SK-N-SH (cell line): ENCODE measurements around the gene DUSP9. TPM values are rescaled to one million over a fixed set of nuclear protein-coding genes. Genes with fewer than 3 reads are reported as not detected.

Source experiments
- CTCF ChIA-PET: fragments of 300-600, 350-600 bp; formaldehyde crosslinking; extraction: SDS; loops from one replicate; lab custom pipeline; 2021; lab: Yijun Ruan, JAX
- POLR2A ChIA-PET: fragments of 350-600 bp; sonication (Branson Sonifier 250); formaldehyde crosslinking; extraction: SDS; loops from one replicate; lab custom pipeline; 2020; ENCODE audit warnings: antibody characterized with exemption, inconsistent platforms; lab: Yijun Ruan, JAX
- DNase-seq: peaks from one replicate; pipeline ENCODE4 v3.0.0; 2012
- H2AFZ ChIP-seq: fragments of 200-600 bp; sonication (generic); 2 replicates; pipeline ENCODE4 v1.8.1; 2016; ENCODE audit warnings: antibody characterized with exemption, mild to moderate bottlenecking, low read depth
- H3F3A ChIP-seq: fragments of 200-600 bp; sonication (generic); replicated peaks from 2 replicates; pipeline ENCODE3; 2016; ENCODE audit warnings: antibody characterized with exemption, mild to moderate bottlenecking; ENCODE audit not compliant: insufficient read depth
- H3K27ac ChIP-seq, 2 experiments: fragments of 200-500 bp in 1 of 2; fragments of 200-600 bp in 1 of 2; sonication (Bioruptor generic) in 1 of 2; sonication (generic), shearing (Covaris generic) in 1 of 2; 2 replicates each; pipeline versions ENCODE4 v1.5.1 to v1.6.1; 2014 to 2016; ENCODE audit warnings: low read depth in 2 of 2, inconsistent platforms in 1 of 2, low read length in 1 of 2, mild to moderate bottlenecking in 1 of 2, mixed read lengths in 1 of 2
- H3K27me3 ChIP-seq: fragments of 200-600 bp; sonication (generic), shearing (Covaris generic); 2 replicates; pipeline ENCODE4 v1.6.1; 2016; ENCODE audit warnings: mixed run types; ENCODE audit not compliant: insufficient read depth
- H3K36me3 ChIP-seq, 2 experiments: fragments of 200-500 bp in 1 of 2; fragments of 200-600 bp in 1 of 2; sonication (Bioruptor generic) in 1 of 2; sonication (generic) in 1 of 2; replicated peaks in 1 of 2; 2 replicates each; pipeline versions ENCODE3 to v1.5.1; 2014 to 2016; ENCODE audit warnings: low read length in 1 of 2, mild to moderate bottlenecking in 1 of 2; ENCODE audit not compliant: insufficient read depth in 2 of 2, control insufficient read depth in 1 of 2
- H3K4me1 ChIP-seq, 2 experiments: fragments of 200-500 bp in 1 of 2; fragments of 200-600 bp in 1 of 2; sonication (Bioruptor generic) in 1 of 2; sonication (generic), shearing (Covaris generic) in 1 of 2; 2 replicates each; pipeline versions ENCODE4 v1.5.1 to v1.6.1; 2014 to 2016; ENCODE audit warnings: low read depth in 1 of 2, low read length in 1 of 2, mixed run types in 1 of 2; ENCODE audit not compliant: insufficient read depth in 2 of 2, control insufficient read depth in 1 of 2
- H3K4me2 ChIP-seq: fragments of 200-600 bp; sonication (generic), shearing (Covaris generic); 2 replicates; pipeline ENCODE4 v1.6.1; 2017; ENCODE audit warnings: mixed run types
- H3K4me3 ChIP-seq, 2 experiments: fragments of 200-500 bp in 1 of 2; fragments of 200-600 bp in 1 of 2; sonication (Bioruptor generic) in 1 of 2; sonication (generic), shearing (Covaris generic) in 1 of 2; 2 replicates each; pipeline versions ENCODE4 v1.5.1 to v1.8.1; 2014 to 2016; ENCODE audit warnings: low read depth in 2 of 2, inconsistent platforms in 1 of 2, low read length in 1 of 2, mild to moderate bottlenecking in 1 of 2, mixed read lengths in 1 of 2, moderate library complexity in 1 of 2
- H3K79me2 ChIP-seq: fragments of 200-600 bp; sonication (generic); 2 replicates; pipeline ENCODE4 v1.8.1; 2017; ENCODE audit warnings: mild to moderate bottlenecking; ENCODE audit not compliant: insufficient read depth
- H3K9ac ChIP-seq: fragments of 200-600 bp; sonication (generic); 2 replicates; pipeline ENCODE4 v1.6.1; 2017; ENCODE audit warnings: mixed run types
- H3K9me2 ChIP-seq: fragments of 200-600 bp; sonication (generic); 2 replicates; pipeline ENCODE4 v1.6.1; 2017; ENCODE audit warnings: mixed run types
- H3K9me3 ChIP-seq: fragments of 200-600 bp; sonication (generic); 2 replicates; pipeline ENCODE4 v1.6.1; 2017; ENCODE audit warnings: mixed run types, mild to moderate bottlenecking, moderate library complexity
- H4K20me1 ChIP-seq: fragments of 200-600 bp; sonication (generic); 2 replicates; pipeline ENCODE4 v1.6.1; 2017; ENCODE audit warnings: mild to moderate bottlenecking, mixed run types; ENCODE audit not compliant: insufficient read depth
- CHD2 ChIP-seq: fragments of 150-350 bp; IDR thresholded peaks from 2 replicates; pipeline ENCODE4 v1.6.1; 2018; ENCODE audit warnings: low read length; ENCODE audit not compliant: partially characterized antibody
- ELF1 ChIP-seq: IDR thresholded peaks from 2 replicates; pipeline ENCODE4 v1.4.0; 2012
- EZH2phosphoT487 ChIP-seq: fragments of 200-600 bp; sonication (generic); IDR thresholded peaks from 2 replicates; pipeline ENCODE4 v1.6.1; 2017; ENCODE audit warnings: low read depth, mixed run types, mild to moderate bottlenecking, antibody characterized with exemption, moderate library complexity, borderline replicate concordance
- FOXM1 ChIP-seq: IDR thresholded peaks from 2 replicates; pipeline ENCODE4 v1.4.0; 2012; ENCODE audit warnings: low read depth, mild to moderate bottlenecking
- GATA2 ChIP-seq: sonication (generic); formaldehyde crosslinking; IDR thresholded peaks from 2 replicates; pipeline ENCODE4 v1.5.0; 2020; ENCODE audit warnings: mild to moderate bottlenecking, missing genetic modification reagents
- MEF2A ChIP-seq: IDR thresholded peaks from 2 replicates; pipeline ENCODE4 v1.4.0; 2012; ENCODE audit warnings: low read depth, borderline replicate concordance
- MXI1 ChIP-seq: IDR thresholded peaks from 2 replicates; pipeline ENCODE4 v1.6.1; 2012; ENCODE audit warnings: mild to moderate bottlenecking, low read depth, low read length, improper control_type of control experiment
- NFIC ChIP-seq: IDR thresholded peaks from 2 replicates; pipeline ENCODE4 v1.4.0; 2012; ENCODE audit warnings: borderline replicate concordance
- NRF1 ChIP-seq: IDR thresholded peaks from 2 replicates; pipeline ENCODE4 v1.6.1; 2012; ENCODE audit warnings: low read depth, mild to moderate bottlenecking, low read length
- POLR2AphosphoS5 ChIP-seq: IDR thresholded peaks from 2 replicates; pipeline ENCODE4 v1.6.1; 2012; ENCODE audit warnings: low read depth, low read length
- RAD21 ChIP-seq: IDR thresholded peaks from 2 replicates; pipeline ENCODE4 v1.6.1; 2012; ENCODE audit warnings: mild to moderate bottlenecking, low read length
- RCOR1 ChIP-seq: fragments of 150-350 bp; IDR thresholded peaks from 2 replicates; pipeline ENCODE4 v1.6.1; 2017; ENCODE audit warnings: antibody characterized with exemption, low read length
- RXRA ChIP-seq: IDR thresholded peaks from 2 replicates; pipeline ENCODE4 v1.4.0; 2012; ENCODE audit warnings: low read depth, mild to moderate bottlenecking, borderline replicate concordance
- SIN3A ChIP-seq: IDR thresholded peaks from 2 replicates; pipeline ENCODE4 v1.6.1; 2012; ENCODE audit warnings: low read depth, mild to moderate bottlenecking, low read length, moderate library complexity, borderline replicate concordance
- TAF1 ChIP-seq: IDR thresholded peaks from 2 replicates; pipeline ENCODE4 v1.6.1; 2012; ENCODE audit warnings: low read depth, mild to moderate bottlenecking, low read length, moderate library complexity, borderline replicate concordance
- TCF12 ChIP-seq: IDR thresholded peaks from 2 replicates; pipeline ENCODE4 v1.4.0; 2012
- TEAD4 ChIP-seq: IDR thresholded peaks from 2 replicates; pipeline ENCODE4 v1.4.0; 2012; ENCODE audit warnings: mild to moderate bottlenecking, borderline replicate concordance; ENCODE audit not compliant: insufficient read depth
- WGBS: methylation state at CpG from one replicate; pipeline ENCODE4 v1.1.6; 2017; ENCODE audit warnings: low lambda C conversion rate; 5-methylcytosine and 5-hydroxymethylcytosine counted together
- polyA plus RNA-seq, 3 experiments: library from polyadenylated mRNA; depleted of rRNA; stranded (reverse); fragments of >200 nt; gene quantifications; 2 replicates each; pipeline ENCODE4 v1.2.3, GENCODE V29; 2012
- TF ChIP-seq, protein P1 (sequence below): IDR thresholded peaks from 2 replicates; pipeline ENCODE4 v1.6.1; 2012; ENCODE audit warnings: mild to moderate bottlenecking, low read depth, low read length, moderate library complexity
- TF ChIP-seq, protein P2 (sequence below): fragments of 150-350 bp; IDR thresholded peaks from 2 replicates; pipeline ENCODE4 v1.6.1; 2016; ENCODE audit warnings: mild to moderate bottlenecking, low read depth, low read length
- TF ChIP-seq, protein P3 (sequence below): IDR thresholded peaks from 2 replicates; pipeline ENCODE4 v1.4.0; 2012; ENCODE audit warnings: low read depth
- TF ChIP-seq, protein P4 (sequence below): fragments of 200-600 bp; sonication (generic); IDR thresholded peaks from 2 replicates; pipeline ENCODE4 v1.6.1; 2017; ENCODE audit warnings: antibody characterized with exemption, mild to moderate bottlenecking, moderate library complexity

DUSP9 gene
- polyA plus RNA-seq, 1 of the 3 experiments (the other 2 are of a cell fraction): 0.05 TPM

DNA sequence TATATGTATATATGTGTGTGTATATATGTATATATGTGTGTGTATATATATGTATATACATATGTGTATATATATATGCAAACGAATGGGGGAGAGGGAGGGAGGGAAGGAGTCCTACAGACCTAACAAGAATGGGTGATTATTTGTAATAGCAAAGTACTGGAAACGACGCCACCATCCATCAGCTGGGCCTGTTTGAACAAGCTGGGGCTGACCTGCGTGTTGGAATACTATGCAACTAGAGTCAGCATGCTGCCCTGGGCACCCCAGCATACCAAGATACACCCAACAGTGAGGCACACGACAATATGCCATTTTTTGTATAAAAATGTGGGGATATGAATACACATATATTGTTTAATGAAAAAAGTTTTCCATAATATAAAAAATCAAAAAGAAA, 26.4 kb upstream of the DUSP9 start (continued):
- TF ChIP-seq, protein P1, sequence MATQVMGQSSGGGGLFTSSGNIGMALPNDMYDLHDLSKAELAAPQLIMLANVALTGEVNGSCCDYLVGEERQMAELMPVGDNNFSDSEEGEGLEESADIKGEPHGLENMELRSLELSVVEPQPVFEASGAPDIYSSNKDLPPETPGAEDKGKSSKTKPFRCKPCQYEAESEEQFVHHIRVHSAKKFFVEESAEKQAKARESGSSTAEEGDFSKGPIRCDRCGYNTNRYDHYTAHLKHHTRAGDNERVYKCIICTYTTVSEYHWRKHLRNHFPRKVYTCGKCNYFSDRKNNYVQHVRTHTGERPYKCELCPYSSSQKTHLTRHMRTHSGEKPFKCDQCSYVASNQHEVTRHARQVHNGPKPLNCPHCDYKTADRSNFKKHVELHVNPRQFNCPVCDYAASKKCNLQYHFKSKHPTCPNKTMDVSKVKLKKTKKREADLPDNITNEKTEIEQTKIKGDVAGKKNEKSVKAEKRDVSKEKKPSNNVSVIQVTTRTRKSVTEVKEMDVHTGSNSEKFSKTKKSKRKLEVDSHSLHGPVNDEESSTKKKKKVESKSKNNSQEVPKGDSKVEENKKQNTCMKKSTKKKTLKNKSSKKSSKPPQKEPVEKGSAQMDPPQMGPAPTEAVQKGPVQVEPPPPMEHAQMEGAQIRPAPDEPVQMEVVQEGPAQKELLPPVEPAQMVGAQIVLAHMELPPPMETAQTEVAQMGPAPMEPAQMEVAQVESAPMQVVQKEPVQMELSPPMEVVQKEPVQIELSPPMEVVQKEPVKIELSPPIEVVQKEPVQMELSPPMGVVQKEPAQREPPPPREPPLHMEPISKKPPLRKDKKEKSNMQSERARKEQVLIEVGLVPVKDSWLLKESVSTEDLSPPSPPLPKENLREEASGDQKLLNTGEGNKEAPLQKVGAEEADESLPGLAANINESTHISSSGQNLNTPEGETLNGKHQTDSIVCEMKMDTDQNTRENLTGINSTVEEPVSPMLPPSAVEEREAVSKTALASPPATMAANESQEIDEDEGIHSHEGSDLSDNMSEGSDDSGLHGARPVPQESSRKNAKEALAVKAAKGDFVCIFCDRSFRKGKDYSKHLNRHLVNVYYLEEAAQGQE: no peak
- TF ChIP-seq CHD2 (no peak), NRF1 (no peak), ELF1 (no peak)

DNA sequence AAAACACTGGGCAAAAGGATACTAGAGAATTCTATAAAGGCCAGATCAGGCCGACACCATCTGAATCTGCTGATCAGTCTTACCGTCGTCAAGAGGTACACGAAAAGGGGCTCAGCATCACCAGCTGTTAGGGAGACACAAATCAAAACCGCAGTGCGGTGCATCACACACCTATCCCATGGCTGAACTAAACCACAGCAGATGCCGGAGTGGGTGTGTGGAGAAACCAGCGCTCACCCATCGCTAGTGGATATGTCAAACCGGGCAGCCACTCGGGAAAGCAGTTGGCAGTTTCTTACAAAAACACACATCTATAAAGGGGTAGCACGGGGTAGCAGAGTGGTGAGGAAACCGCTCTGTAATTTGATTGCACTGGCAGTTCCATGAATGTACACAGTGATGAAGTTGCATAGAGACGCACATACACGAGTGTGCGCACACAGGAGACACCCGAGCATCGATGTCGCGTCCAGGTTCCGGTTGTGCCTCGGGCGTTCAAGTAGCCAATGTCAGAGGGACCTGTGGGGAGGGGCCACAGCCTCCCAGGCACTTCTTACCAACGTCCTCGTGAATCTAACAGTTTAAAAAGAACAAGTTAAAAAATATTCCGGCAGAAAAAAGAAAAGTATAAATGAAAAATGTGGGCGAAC, 24.9 kb upstream of the DUSP9 start:
- no peak overlapping the region for H3K9ac ChIP-seq
- H3K9me3 ChIP-seq: no peaks in the 10 kb centered on the region
- H3K4me2 ChIP-seq: no peak overlapping the region
- WGBS: 44% methylated on average over 27 of the region's 27 CpGs
- H3K79me2 ChIP-seq: no peaks in the 10 kb centered on the region
- no peaks in the 10 kb centered on the region for H3K4me1 ChIP-seq
- no peaks in the 10 kb centered on the region for H3K36me3 ChIP-seq
- DNase-seq: no peak
- no peak for TF ChIP-seq CHD2
- TF ChIP-seq GATA2 (CRISPR knock-in tag): no peak
- TF ChIP-seq SIN3A: no peak
- TF ChIP-seq, protein P2, sequence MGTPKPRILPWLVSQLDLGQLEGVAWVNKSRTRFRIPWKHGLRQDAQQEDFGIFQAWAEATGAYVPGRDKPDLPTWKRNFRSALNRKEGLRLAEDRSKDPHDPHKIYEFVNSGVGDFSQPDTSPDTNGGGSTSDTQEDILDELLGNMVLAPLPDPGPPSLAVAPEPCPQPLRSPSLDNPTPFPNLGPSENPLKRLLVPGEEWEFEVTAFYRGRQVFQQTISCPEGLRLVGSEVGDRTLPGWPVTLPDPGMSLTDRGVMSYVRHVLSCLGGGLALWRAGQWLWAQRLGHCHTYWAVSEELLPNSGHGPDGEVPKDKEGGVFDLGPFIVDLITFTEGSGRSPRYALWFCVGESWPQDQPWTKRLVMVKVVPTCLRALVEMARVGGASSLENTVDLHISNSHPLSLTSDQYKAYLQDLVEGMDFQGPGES: no peak
- no peak for TF ChIP-seq TAF1
- TF ChIP-seq, protein P3, sequence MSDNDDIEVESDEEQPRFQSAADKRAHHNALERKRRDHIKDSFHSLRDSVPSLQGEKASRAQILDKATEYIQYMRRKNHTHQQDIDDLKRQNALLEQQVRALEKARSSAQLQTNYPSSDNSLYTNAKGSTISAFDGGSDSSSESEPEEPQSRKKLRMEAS: no peak
- no peak for TF ChIP-seq RCOR1
- TF ChIP-seq RXRA: no peak
- no peak for TF ChIP-seq RAD21
- no peak for TF ChIP-seq NRF1
- no peak for TF ChIP-seq TCF12
- no peak for TF ChIP-seq MEF2A
- TF ChIP-seq, protein P4, sequence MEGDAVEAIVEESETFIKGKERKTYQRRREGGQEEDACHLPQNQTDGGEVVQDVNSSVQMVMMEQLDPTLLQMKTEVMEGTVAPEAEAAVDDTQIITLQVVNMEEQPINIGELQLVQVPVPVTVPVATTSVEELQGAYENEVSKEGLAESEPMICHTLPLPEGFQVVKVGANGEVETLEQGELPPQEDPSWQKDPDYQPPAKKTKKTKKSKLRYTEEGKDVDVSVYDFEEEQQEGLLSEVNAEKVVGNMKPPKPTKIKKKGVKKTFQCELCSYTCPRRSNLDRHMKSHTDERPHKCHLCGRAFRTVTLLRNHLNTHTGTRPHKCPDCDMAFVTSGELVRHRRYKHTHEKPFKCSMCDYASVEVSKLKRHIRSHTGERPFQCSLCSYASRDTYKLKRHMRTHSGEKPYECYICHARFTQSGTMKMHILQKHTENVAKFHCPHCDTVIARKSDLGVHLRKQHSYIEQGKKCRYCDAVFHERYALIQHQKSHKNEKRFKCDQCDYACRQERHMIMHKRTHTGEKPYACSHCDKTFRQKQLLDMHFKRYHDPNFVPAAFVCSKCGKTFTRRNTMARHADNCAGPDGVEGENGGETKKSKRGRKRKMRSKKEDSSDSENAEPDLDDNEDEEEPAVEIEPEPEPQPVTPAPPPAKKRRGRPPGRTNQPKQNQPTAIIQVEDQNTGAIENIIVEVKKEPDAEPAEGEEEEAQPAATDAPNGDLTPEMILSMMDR: no peak
- no peak for TF ChIP-seq MXI1
- TF ChIP-seq TEAD4: no peak
- TF ChIP-seq NFIC: no peak
- TF ChIP-seq POLR2AphosphoS5: no peak
- TF ChIP-seq, protein P1: no peak
- TF ChIP-seq EZH2phosphoT487: no peak
- no peak for TF ChIP-seq FOXM1
- TF ChIP-seq, all 33 proteins: peak for 0
- H4K20me1 ChIP-seq: no peaks in the 10 kb centered on the region
- no peak overlapping the region for H2AFZ ChIP-seq
- H3F3A ChIP-seq: no peaks in the 10 kb centered on the region
- no peak overlapping the region for H3K4me3 ChIP-seq
- CTCF ChIA-PET: interaction anchor here (1.4 to 2.3 kb wide), 3 partner anchors 11 to 14 kb away, joined by 5 to 8 read pairs (median 5); no protein-coding TSS in a partner anchor
- no peak overlapping the region for H3K27ac ChIP-seq
- POLR2A ChIA-PET: no interaction called here
- H3K27me3 ChIP-seq: peaks cover 58% of the 10 kb centered on the region
- H3K9me2 ChIP-seq: no peaks in the 10 kb centered on the region
